ENCODE measurements around the gene FAM167B. TPM values are rescaled to one million over a fixed set of nuclear protein-coding genes. Genes with fewer than 3 reads are reported as not detected.

The FAM167B gene
- 2.7 TPM in 1 of 2 replicates, not detected in the other for total RNA-seq

- no peaks in the 10 kb centered on the region for H3K36me3 ChIP-seq (ENCODE audit: control insufficient read depth, insufficient read depth, low read length)
- H3K27me3 ChIP-seq (ENCODE audit: control insufficient read depth, insufficient read depth, low read length): no peaks in the 10 kb centered on the region
- no peak within 1 kb of the TSS for H3K4me3 ChIP-seq (ENCODE audit: low read depth, low read length)
- no peak for TF ChIP-seq CTCF (IDR thresholded peaks at IDR 0.05; ENCODE audit: insufficient read depth, low read length, poor library complexity, severe bottlenecking)
- no peak for DNase-seq (ENCODE audit: low read depth)
Observed at GRCh38 chr1:32246888-32247273, at the start of gene FAM167B. FAM167B (plus strand) TSS chr1:32247222; CDS start chr1:32247422, 200 bp downstream.

GRCh38 chr1:32197837-32198236 is 49.2 kb upstream of the FAM167B start:
- DNase-seq (ENCODE audit: low read depth): no peak
- Histone ChIP-seq H3K4me3 (ENCODE audit: low read depth, low read length) (no peak overlapping the region), H3K36me3 (ENCODE audit: control insufficient read depth, insufficient read depth, low read length) (peaks cover 3% of the 10 kb centered on the region), H3K27me3 (ENCODE audit: control insufficient read depth, insufficient read depth, low read length) (no peaks in the 10 kb centered on the region)
- no peak for TF ChIP-seq CTCF (IDR thresholded peaks at IDR 0.05; ENCODE audit: insufficient read depth, low read length, poor library complexity, severe bottlenecking)

GRCh38 chr1:32198237-32199042 is 48.6 kb upstream of the FAM167B start:
- DNase-seq (ENCODE audit: low read depth): no peak
- no peak for TF ChIP-seq CTCF (IDR thresholded peaks at IDR 0.05; ENCODE audit: insufficient read depth, low read length, poor library complexity, severe bottlenecking)
- Histone ChIP-seq H3K36me3 (ENCODE audit: control insufficient read depth, insufficient read depth, low read length) (peaks cover 3% of the 10 kb centered on the region), H3K4me3 (ENCODE audit: low read depth, low read length) (no peak overlapping the region), H3K27me3 (ENCODE audit: control insufficient read depth, insufficient read depth, low read length) (no peaks in the 10 kb centered on the region)

- DNase-seq (ENCODE audit: low read depth): no peak
- no peaks in the 10 kb centered on the region for H3K27me3 ChIP-seq (ENCODE audit: control insufficient read depth, insufficient read depth, low read length)
- H3K4me3 ChIP-seq (ENCODE audit: low read depth, low read length): no peak overlapping the region
- no peak for TF ChIP-seq CTCF (IDR thresholded peaks at IDR 0.05; ENCODE audit: insufficient read depth, low read length, poor library complexity, severe bottlenecking)
- peaks cover 3% of the 10 kb centered on the region for H3K36me3 ChIP-seq (ENCODE audit: control insufficient read depth, insufficient read depth, low read length)
Observed at GRCh38 chr1:32199043-32199716, 47.8 kb upstream of the FAM167B start.

GRCh38 chr1:32199717-32200072 is 47.3 kb upstream of the FAM167B start:
- Histone ChIP-seq H3K27me3 (ENCODE audit: control insufficient read depth, insufficient read depth, low read length) (no peaks in the 10 kb centered on the region), H3K4me3 (ENCODE audit: low read depth, low read length) (no peak overlapping the region), H3K36me3 (ENCODE audit: control insufficient read depth, insufficient read depth, low read length) (peaks cover 3% of the 10 kb centered on the region)
- no peak for TF ChIP-seq CTCF (IDR thresholded peaks at IDR 0.05; ENCODE audit: insufficient read depth, low read length, poor library complexity, severe bottlenecking)
- DNase-seq (ENCODE audit: low read depth): no peak

Data from kidney epithelial cell (primary cell).